Endothelial cell of umbilical vein (primary cell): Measurements from ENCODE around the gene COLEC11. TPM values are rescaled to one million over a fixed set of nuclear protein-coding genes. Genes with fewer than 3 reads are reported as not detected.

Experiments used
- BruUV-seq: library from RNA; stranded (reverse); fragments of 400-500 nt; replicated peaks from 2 replicates; lab custom pipeline; 2021; lab: Mats Ljungman, UMichigan
- CTCF ChIA-PET: fragments of 300-600, 350-600 bp; sonication (Branson Sonifier 250); formaldehyde crosslinking; loops from one replicate; lab custom pipeline; 2021; ENCODE audit warnings: antibody characterized with exemption, inconsistent platforms; lab: Charles Lee
- POLR2A ChIA-PET: fragments of 300-600, 350-600 bp; sonication (Branson Sonifier 250); formaldehyde crosslinking; loops from one replicate; lab custom pipeline; 2021; ENCODE audit warnings: antibody characterized with exemption, inconsistent platforms; lab: Charles Lee
- DNase-seq: peaks from one replicate; pipeline ENCODE4 v3.0.0-alpha.2; 2011; ENCODE audit warnings: low read depth, low spot score
- FAIRE-seq: peaks from 2 replicates; lab custom pipeline; 2011; peaks lifted over from hg19 to GRCh38; lab: Jason Lieb, UNC
- H2AFZ ChIP-seq: 2 replicates; pipeline ENCODE4 v1.6.0; 2012; ENCODE audit warnings: low read depth, low read length, control low read depth, inconsistent platforms
- H3K27ac ChIP-seq: 2 replicates; pipeline ENCODE4 v1.5.1; 2011; ENCODE audit warnings: low read depth, mild to moderate bottlenecking, control low read depth, low read length, moderate library complexity; ENCODE audit not compliant: insufficient read depth
- H3K27me3 ChIP-seq, 2 experiments: 2 replicates each; pipeline versions ENCODE4 v1.6.0 to v1.6.1; 2011; ENCODE audit warnings: low read length in 2 of 2, mixed read lengths in 1 of 2; ENCODE audit not compliant: control insufficient read depth in 2 of 2, insufficient read depth in 2 of 2
- H3K36me3 ChIP-seq, 2 experiments: 2 replicates in 1 of 2; 3 replicates in 1 of 2; pipeline ENCODE4 v1.5.1; 2011; ENCODE audit warnings: low read length in 2 of 2, mild to moderate bottlenecking in 1 of 2, moderate library complexity in 1 of 2; ENCODE audit not compliant: control insufficient read depth in 2 of 2, insufficient read depth in 2 of 2; ENCODE audit errors: extremely low read depth in 1 of 2
- H3K4me1 ChIP-seq: 3 replicates; pipeline ENCODE4 v1.5.1; 2011; ENCODE audit warnings: mild to moderate bottlenecking, low read length; ENCODE audit not compliant: control insufficient read depth, insufficient read depth; ENCODE audit errors: extremely low read depth
- H3K4me2 ChIP-seq: 2 replicates; pipeline ENCODE4 v1.6.1; 2011; ENCODE audit warnings: low read length, control low read depth, mixed read lengths; ENCODE audit not compliant: insufficient read depth
- H3K4me3 ChIP-seq, 3 experiments: fragments of 200-600 bp in 1 of 3; sonication (generic), shearing (Covaris generic) in 1 of 3; replicated peaks in 1 of 3; 2 replicates each; pipeline ENCODE4 v1.5.1; 2011 to 2016; ENCODE audit warnings: control low read depth in 3 of 3, low read length in 3 of 3, mild to moderate bottlenecking in 2 of 3, inconsistent platforms in 1 of 3, low read depth in 1 of 3, moderate library complexity in 1 of 3; ENCODE audit not compliant: insufficient read depth in 1 of 3
- H3K79me2 ChIP-seq: 2 replicates; pipeline ENCODE4 v1.6.0; 2012; ENCODE audit warnings: low read length, inconsistent platforms; ENCODE audit not compliant: control insufficient read depth, insufficient read depth
- H3K9ac ChIP-seq: replicated peaks from 2 replicates; pipeline ENCODE3; 2011; ENCODE audit warnings: low read length, control low read depth; ENCODE audit not compliant: insufficient read depth; ENCODE audit errors: extremely low read depth
- H3K9me1 ChIP-seq: replicated peaks from 3 replicates; pipeline ENCODE4 v1.6.0; 2011; ENCODE audit warnings: mild to moderate bottlenecking, low read length; ENCODE audit not compliant: control insufficient read depth, insufficient read depth; ENCODE audit errors: extremely low read depth
- H3K9me3 ChIP-seq: replicated peaks from 2 replicates; pipeline ENCODE4 v1.5.1; 2012; ENCODE audit warnings: low read length, inconsistent platforms; ENCODE audit not compliant: control insufficient read depth, insufficient read depth
- H4K20me1 ChIP-seq: replicated peaks from 2 replicates; pipeline ENCODE3; 2011; ENCODE audit warnings: mild to moderate bottlenecking, low read length; ENCODE audit not compliant: control insufficient read depth, insufficient read depth; ENCODE audit errors: extremely low read depth
- CTCF ChIP-seq, 2 donors: IDR thresholded peaks; 1 replicate in 1 of 2; 2 replicates in 1 of 2; pipeline ENCODE4 v1.5.1; 2011; ENCODE audit warnings: low read length in 2 of 2, mild to moderate bottlenecking in 2 of 2, moderate library complexity in 2 of 2, control low read depth in 1 of 2, inconsistent platforms in 1 of 2, low read depth in 1 of 2; ENCODE audit not compliant: insufficient read depth in 1 of 2; ENCODE audit errors: extremely low read depth in 1 of 2
- EZH2 ChIP-seq: IDR thresholded peaks from 2 replicates; pipeline ENCODE4 v1.6.1; 2012; ENCODE audit warnings: borderline replicate concordance, low read depth, mild to moderate bottlenecking, moderate library complexity, low read length, inconsistent platforms; ENCODE audit not compliant: severe bottlenecking
- FOS ChIP-seq: IDR thresholded peaks from 2 replicates; pipeline ENCODE4 v1.6.1; 2011; ENCODE audit warnings: mild to moderate bottlenecking, low read length, moderate library complexity, borderline replicate concordance; ENCODE audit not compliant: insufficient read depth
- GATA2 ChIP-seq: IDR thresholded peaks from 2 replicates; pipeline ENCODE4 v1.7.0; 2011; ENCODE audit warnings: low read depth, mild to moderate bottlenecking, moderate library complexity, mixed read lengths, low read length; ENCODE audit not compliant: insufficient read length, insufficient read depth
- JUN ChIP-seq: IDR thresholded peaks from 2 replicates; pipeline ENCODE4 v1.6.1; 2011; ENCODE audit warnings: borderline replicate concordance, low read depth; ENCODE audit not compliant: insufficient read length, insufficient read depth
- MYC ChIP-seq: IDR thresholded peaks from one replicate; pipeline ENCODE4 v1.6.1; 2011; ENCODE audit warnings: mild to moderate bottlenecking, low read depth, low read length
- POLR2A ChIP-seq: IDR thresholded peaks from 2 replicates; pipeline ENCODE4 v1.6.1; 2012; ENCODE audit warnings: low read depth, mild to moderate bottlenecking, control low read depth, low read length
- POLR2AphosphoS5 ChIP-seq: IDR thresholded peaks from 2 replicates; pipeline ENCODE4 v1.6.1; 2012; ENCODE audit warnings: low read depth, mild to moderate bottlenecking, control low read depth, low read length, moderate library complexity; ENCODE audit not compliant: insufficient read depth
- dilution Hi-C: fragments of 300-500 bp; cut with MboI; formaldehyde crosslinking; loops from one replicate; pipeline ENCODE4 v1.15.0; 2019; ENCODE audit warnings: low sequenced_read_pairs; ENCODE audit not compliant: extremely low pct_ligation_motif_present
- intact Hi-C: fragments of 100-400 bp; cut with micrococcal nuclease; formaldehyde crosslinking; loops from one replicate; pipeline ENCODE4 v1.10.0; 2022
- polyA plus RNA-seq, 4 experiments: library from polyadenylated mRNA; depleted of rRNA in 3 of 4; stranded (reverse) in 3 of 4; unstranded in 1 of 4; fragments of >200 nt; gene quantifications; 2 replicates each; pipeline versions ENCODE4 v1.2.1 to v1.2.3, GENCODE V29; 2011 to 2012; ENCODE audit warnings: missing spikeins in 1 of 4
- total RNA-seq: library from RNA; stranded (reverse); gene quantifications from 2 replicates; pipeline ENCODE4 v1.2.3, GENCODE V29; 2021
- TF ChIP-seq, protein P1 (sequence below): IDR thresholded peaks from 2 replicates; pipeline ENCODE4 v1.6.1; 2011; ENCODE audit not compliant: insufficient read depth, insufficient read length

The COLEC11 gene
- total and polyA plus RNA-seq, 2 donors (not counting 3 experiments of a cell fraction or from before 2014, with no cell fraction given), result 0.15 TPM; not detected in 1

DNA sequence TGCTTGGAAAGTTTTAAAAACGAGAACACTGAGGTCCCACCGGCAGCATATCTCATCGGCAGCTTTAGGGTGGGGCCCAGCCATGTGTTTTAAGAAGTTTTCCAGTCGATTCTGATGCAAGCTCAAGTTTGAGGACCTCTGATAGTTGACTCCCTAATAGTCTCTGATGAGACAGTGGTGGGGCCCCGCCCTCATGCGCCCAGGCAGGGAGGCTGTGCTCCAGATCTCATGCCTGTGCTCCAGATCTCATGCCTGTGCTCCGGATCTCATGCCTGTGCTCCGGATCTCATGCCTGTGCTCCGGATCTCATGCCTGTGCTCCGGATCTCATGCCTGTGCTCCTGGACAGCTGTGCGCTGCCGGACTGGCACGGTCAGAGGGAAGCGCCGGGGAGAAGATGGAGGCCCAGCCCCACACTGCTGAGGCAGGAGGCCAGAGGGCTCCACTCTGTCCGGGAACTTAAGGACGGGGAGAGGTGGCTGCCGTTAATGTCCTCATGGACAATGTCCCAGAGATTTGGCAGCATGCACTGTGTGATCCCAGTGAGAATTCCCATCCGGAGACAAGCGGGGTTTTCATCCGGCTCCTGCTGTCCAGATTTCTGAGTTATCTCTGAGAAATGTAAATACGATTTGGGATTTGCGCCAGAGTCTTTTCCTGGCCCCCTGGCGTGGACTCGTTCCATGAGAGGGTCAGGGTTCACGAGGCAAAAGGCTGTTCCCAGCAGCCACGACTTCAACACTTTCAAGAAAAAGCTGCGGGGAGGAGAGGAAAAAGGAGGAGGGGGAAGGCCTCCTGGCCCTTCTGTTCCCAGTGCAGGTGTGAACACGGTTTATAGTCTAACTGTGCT, 9.4 kb upstream of the COLEC11 start:
- no peak overlapping the region for H3K27ac ChIP-seq
- H3K36me3 ChIP-seq, result peaks cover 13 to 14% of the 10 kb centered on the region in 2 experiments
- peaks cover 7% of the 10 kb centered on the region for H3K79me2 ChIP-seq
- no peaks in the 10 kb centered on the region for H3K27me3 ChIP-seq
- H2AFZ ChIP-seq, result no peak overlapping the region
- no TSS peak for BruUV-seq
- no peak overlapping the region for H3K4me3 ChIP-seq
- intact Hi-C loops, result no loop called here
- dilution Hi-C loops, result no loop called here
- H3K9me1 ChIP-seq, result no peaks in the 10 kb centered on the region
- FAIRE-seq (no peak), DNase-seq (peak; percentile 34)
- no peaks in the 10 kb centered on the region for H4K20me1 ChIP-seq
- H3K4me1 ChIP-seq, result no peaks in the 10 kb centered on the region
- H3K9me3 ChIP-seq, result no peaks in the 10 kb centered on the region
- CTCF ChIA-PET, result interaction anchor here (1.0 to 2.7 kb wide), 2 partner anchors 9 to 41 kb away, joined by 3 to 14 read pairs; partner anchors contain the start of gene COLEC11
- H3K9ac ChIP-seq, result no peak overlapping the region
- TF ChIP-seq POLR2A (no peak), CTCF (IDR thresholded peaks at IDR 0.05; ENCODE audit: extremely low read depth in 1 of 2, insufficient read depth in 1 of 2, low read depth in 1 of 2, low read length in 2 of 2) (no peak), EZH2 (no peak), MYC (no peak), JUN (no peak), GATA2 (no peak), POLR2AphosphoS5 (no peak), FOS (no peak)
- TF ChIP-seq, protein P1, sequence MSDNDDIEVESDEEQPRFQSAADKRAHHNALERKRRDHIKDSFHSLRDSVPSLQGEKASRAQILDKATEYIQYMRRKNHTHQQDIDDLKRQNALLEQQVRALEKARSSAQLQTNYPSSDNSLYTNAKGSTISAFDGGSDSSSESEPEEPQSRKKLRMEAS, result no peak
- H3K4me2 ChIP-seq, result no peak overlapping the region
- POLR2A ChIA-PET, result no interaction called here
